ENCODE data around the gene OR5H6. TPM values are rescaled to one million over a fixed set of nuclear protein-coding genes. Genes with fewer than 3 reads are reported as not detected.

OR5H6 gene
- not detected in 5 replicates for total RNA-seq (2022; extraction: Qiagen RNA extraction)

DNA sequence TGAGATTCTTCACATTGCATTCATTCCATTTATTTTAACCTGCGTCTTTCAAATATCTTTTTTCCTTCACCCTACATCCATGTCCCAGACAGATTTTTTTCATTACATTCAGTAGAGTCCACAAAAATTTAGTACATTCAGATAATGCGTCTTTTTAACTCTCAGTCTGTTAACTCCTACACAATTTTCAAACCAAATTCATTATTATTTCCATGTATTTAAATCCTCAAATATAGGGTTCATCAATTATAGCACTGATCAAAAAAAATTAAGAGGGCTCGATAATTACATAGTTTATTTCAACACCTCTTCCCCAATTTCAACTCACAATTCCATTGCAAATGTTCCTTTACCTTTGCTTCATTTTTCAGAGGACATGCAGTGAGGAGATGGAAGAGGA, at the start of gene OR5H6:
OR5H6 (plus strand) TSS at position 301 of the 400 bp plus-strand sequence; CDS start at position 390, 89 bp downstream.

DNA sequence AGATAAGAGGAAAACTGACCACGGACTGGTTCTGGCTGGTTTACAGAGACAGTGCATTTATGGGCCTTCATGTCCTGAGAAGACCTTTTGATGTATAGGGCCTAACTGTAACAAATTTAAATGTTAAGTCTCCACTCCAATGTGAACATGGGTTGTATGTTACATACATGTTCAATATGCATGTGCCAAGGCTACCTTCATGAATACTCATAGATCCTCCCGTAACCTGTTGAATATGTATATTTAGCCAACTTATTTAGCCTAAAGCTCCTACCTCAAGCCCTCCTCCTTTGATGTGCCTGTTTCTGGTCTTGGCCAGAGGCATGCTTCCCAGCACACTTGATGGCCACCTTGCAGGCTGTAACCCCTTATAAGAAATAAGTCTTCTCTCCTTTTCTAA, 18.2 kb downstream of the OR5H6 start, which contains the start of gene OR5H2:
OR5H2 (plus strand) TSS at position 301 of the 400 bp plus-strand sequence. CDS start 398 bp downstream, outside the sequence.

Other genes with a start within 250 kb of the OR5H6 start
- gene GABRR3, start 228.9 kb upstream of the OR5H6 start, total RNA-seq (2022; extraction: Qiagen RNA extraction), result not detected in 5 replicates
- not detected in 5 replicates for gene OR5AC2, start 177.1 kb upstream of the OR5H6 start, total RNA-seq (2022; extraction: Qiagen RNA extraction)
- gene OR5H1, start 133.5 kb upstream of the OR5H6 start, total RNA-seq (2022; extraction: Qiagen RNA extraction), result not detected in 5 replicates
- not detected in 5 replicates for gene OR5H14, start 116.8 kb upstream of the OR5H6 start, total RNA-seq (2022; extraction: Qiagen RNA extraction)
- gene OR5H15, start 97.5 kb upstream of the OR5H6 start, total RNA-seq (2022; extraction: Qiagen RNA extraction), result not detected in 5 replicates
- gene OR5H2, start 18.3 kb downstream of the OR5H6 start, total RNA-seq (2022; extraction: Qiagen RNA extraction), result not detected in 5 replicates
- gene OR5K4, start 89.6 kb downstream of the OR5H6 start, total RNA-seq (2022; extraction: Qiagen RNA extraction), result not detected in 5 replicates
- gene OR5K3, start 126.4 kb downstream of the OR5H6 start, total RNA-seq (2022; extraction: Qiagen RNA extraction), result not detected in 5 replicates
- not detected in 5 replicates for gene OR5K1, start 199.0 kb downstream of the OR5H6 start, total RNA-seq (2022; extraction: Qiagen RNA extraction)
- gene OR5K2, start 233.4 kb downstream of the OR5H6 start, total RNA-seq (2022; extraction: Qiagen RNA extraction), result not detected in 5 replicates